Stomach smooth muscle (tissue), 2 donors: ENCODE data around the gene ZSWIM5.
"Not testable (repeated sequence)": the region's sequence is repeated elsewhere in the genome, so short reads cannot be mapped to it uniquely, and the experiment has no call there.

ENCODE experiments used
- H3K27ac ChIP-seq: one replicate; pipeline ENCODE4 v1.7.0; 2013; ENCODE audit warnings: mild to moderate bottlenecking, low read length, inconsistent platforms
- H3K27me3 ChIP-seq, 2 donors: one replicate each; pipeline ENCODE4 v1.7.0; 2013; ENCODE audit warnings: low read length in 2 of 2; ENCODE audit not compliant: insufficient read depth in 2 of 2, control insufficient read depth in 1 of 2
- H3K36me3 ChIP-seq, 2 donors: one replicate each; pipeline ENCODE4 v1.7.0; 2013; ENCODE audit warnings: low read length in 2 of 2; ENCODE audit not compliant: control insufficient read depth in 2 of 2, insufficient read depth in 2 of 2
- H3K4me1 ChIP-seq: one replicate; pipeline ENCODE4 v1.7.0; 2013; ENCODE audit warnings: low read length; ENCODE audit not compliant: control insufficient read depth, insufficient read depth
- H3K4me3 ChIP-seq, 2 donors: one replicate each; pipeline ENCODE4 v1.7.0; 2013; ENCODE audit warnings: low read length in 2 of 2
- H3K9ac ChIP-seq, 2 donors: one replicate each; pipeline ENCODE4 v1.7.0; 2013; ENCODE audit warnings: low read length in 2 of 2, mild to moderate bottlenecking in 1 of 2
- H3K9me3 ChIP-seq, 2 donors: one replicate each; pipeline ENCODE4 v1.7.0; 2013; ENCODE audit warnings: low read length in 2 of 2; ENCODE audit not compliant: control insufficient read depth in 2 of 2
- donor health status: healthy.
- donor health status: Pancreatic carcinoma.

The ZSWIM5 gene

GRCh38 chr1:45095450-45095849 lies 111.0 kb downstream of the ZSWIM5 start:
- H3K27me3 ChIP-seq, result no peaks in the 10 kb centered on the region
- peaks cover 5% of the 10 kb centered on the region for H3K4me1 ChIP-seq
- H3K9ac ChIP-seq, result no peak overlapping the region
- no peak overlapping the region for H3K27ac ChIP-seq
- H3K36me3 ChIP-seq, result no peaks in the 10 kb centered on the region
- no peaks in the 10 kb centered on the region for H3K9me3 ChIP-seq
- H3K4me3 ChIP-seq, result no peak overlapping the region

DNA sequence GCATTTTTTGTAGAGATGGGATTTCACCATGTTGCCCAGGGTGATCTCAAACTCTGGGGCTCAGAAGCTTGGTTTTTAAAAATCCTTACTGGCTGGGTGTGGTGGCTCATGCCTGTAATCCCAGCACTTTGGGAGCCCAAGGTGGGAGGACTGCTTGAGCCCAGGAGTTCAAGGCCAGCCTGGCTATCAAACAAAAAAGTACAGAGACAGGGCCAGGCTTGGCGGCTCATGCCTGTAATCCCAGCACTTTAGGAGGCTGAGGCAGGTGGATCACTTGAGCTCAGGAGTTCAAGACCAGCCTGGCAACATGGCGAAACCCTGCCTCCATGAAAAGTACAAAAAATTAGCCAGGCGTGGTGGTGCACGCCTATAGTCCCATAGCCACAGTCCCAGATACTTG lies 112.0 kb downstream of the ZSWIM5 start:
- not testable (repeated sequence) for H3K27ac ChIP-seq, H3K4me1 ChIP-seq, H3K4me3 ChIP-seq, H3K9ac ChIP-seq, H3K9me3 ChIP-seq, H3K36me3 ChIP-seq, H3K27me3 ChIP-seq

DNA sequence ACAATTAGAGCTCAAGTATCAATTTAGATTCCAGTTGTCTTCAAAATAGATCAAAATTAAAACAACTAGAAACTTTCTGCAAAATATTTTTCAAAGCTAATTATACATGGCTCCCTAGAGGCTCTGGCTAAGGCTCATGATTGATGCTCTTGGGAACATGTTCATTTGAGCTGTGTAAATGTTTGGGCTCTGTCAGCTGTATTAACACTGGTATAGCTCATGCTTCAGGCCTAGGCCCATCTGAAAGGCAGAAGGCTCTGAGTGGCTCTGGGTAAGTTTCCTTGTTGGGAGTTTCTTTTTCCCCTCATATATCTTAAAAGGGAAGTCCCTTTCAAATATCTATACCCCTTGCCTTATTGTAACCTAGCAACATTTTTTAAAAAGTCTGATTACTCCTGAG lies 113.1 kb downstream of the ZSWIM5 start:
- Histone ChIP-seq H3K36me3 (no peaks in the 10 kb centered on the region), H3K4me1 (peaks cover 5% of the 10 kb centered on the region), H3K4me3 (no peak overlapping the region), H3K27ac (no peak overlapping the region), H3K9me3 (no peaks in the 10 kb centered on the region), H3K27me3 (no peaks in the 10 kb centered on the region), H3K9ac (no peak overlapping the region)

DNA sequence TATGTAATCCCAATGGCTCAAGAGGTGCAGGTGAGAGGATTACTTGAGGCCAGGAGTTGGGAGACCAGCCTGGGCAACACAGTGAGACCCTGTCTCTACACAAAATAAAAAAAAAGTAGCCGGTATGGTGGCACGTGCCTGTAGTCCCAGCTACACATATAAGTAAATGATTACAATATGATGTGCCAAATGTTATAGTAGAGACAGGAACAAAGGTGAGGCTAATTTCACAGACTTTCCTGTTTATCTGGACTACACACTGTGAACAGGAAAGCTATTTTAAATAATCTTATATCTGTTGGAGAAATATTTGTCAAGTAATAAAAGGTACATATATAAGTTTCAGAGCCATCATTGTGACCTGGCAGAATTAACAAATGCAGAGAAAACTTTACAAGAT lies 116.7 kb downstream of the ZSWIM5 start:
- no peak overlapping the region for H3K4me3 ChIP-seq
- H3K36me3 ChIP-seq, result no peaks in the 10 kb centered on the region
- no peak overlapping the region for H3K27ac ChIP-seq
- no peaks in the 10 kb centered on the region for H3K27me3 ChIP-seq
- H3K4me1 ChIP-seq, result no peaks in the 10 kb centered on the region
- no peak overlapping the region for H3K9ac ChIP-seq
- H3K9me3 ChIP-seq, result no peaks in the 10 kb centered on the region

DNA sequence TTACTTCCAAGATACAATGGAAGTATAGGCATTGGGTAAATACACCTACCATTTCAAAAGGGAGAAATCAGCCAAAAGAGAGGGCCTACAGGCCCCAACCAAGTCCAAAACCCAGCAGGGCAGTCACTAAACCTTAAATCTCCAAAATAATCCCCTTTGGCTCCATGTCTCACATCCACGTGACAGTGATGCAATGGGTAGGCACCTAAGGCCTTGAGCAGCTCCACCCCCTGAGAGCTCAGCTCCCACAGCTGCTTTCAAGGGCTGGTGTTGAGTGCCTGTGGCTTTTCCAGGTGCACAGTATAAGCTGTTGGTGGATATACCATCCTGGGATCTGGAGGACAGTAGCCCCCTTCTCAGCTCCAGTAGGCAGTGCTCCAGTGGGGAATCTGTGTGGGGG lies 121.8 kb downstream of the ZSWIM5 start:
- Histone ChIP-seq H3K36me3 (no peaks in the 10 kb centered on the region), H3K9me3 (no peaks in the 10 kb centered on the region)

GRCh38 chr1:45079533-45079932 lies 126.9 kb downstream of the ZSWIM5 start:
- Histone ChIP-seq H3K4me3 (no peak overlapping the region), H3K4me1 (no peaks in the 10 kb centered on the region), H3K27me3 (no peaks in the 10 kb centered on the region), H3K9ac (no peak overlapping the region), H3K36me3 (no peaks in the 10 kb centered on the region), H3K9me3 (no peaks in the 10 kb centered on the region), H3K27ac (no peak overlapping the region)

More for the DNA sequence above, 121.8 kb downstream of the ZSWIM5 start:
- H3K4me1 ChIP-seq, result no peaks in the 10 kb centered on the region
- H3K27me3 ChIP-seq, result no peaks in the 10 kb centered on the region
- no peak overlapping the region for H3K9ac ChIP-seq
- no peak overlapping the region for H3K27ac ChIP-seq
- H3K4me3 ChIP-seq, result no peak overlapping the region

GRCh38 chr1:45076959-45077358 lies 129.4 kb downstream of the ZSWIM5 start:
- H3K9me3 ChIP-seq, H3K4me1 ChIP-seq, H3K27ac ChIP-seq, H3K4me3 ChIP-seq, H3K36me3 ChIP-seq, H3K9ac ChIP-seq, H3K27me3 ChIP-seq: not testable (repeated sequence)

GRCh38 chr1:45071567-45071966 lies 134.8 kb downstream of the ZSWIM5 start:
- no peaks in the 10 kb centered on the region for H3K27me3 ChIP-seq
- no peaks in the 10 kb centered on the region for H3K36me3 ChIP-seq
- H3K9me3 ChIP-seq, result peaks cover 0 to 2% of the 10 kb centered on the region in 2 donors
- no peak overlapping the region for H3K9ac ChIP-seq
- H3K4me3 ChIP-seq, result no peak overlapping the region
- H3K4me1 ChIP-seq, result no peaks in the 10 kb centered on the region
- H3K27ac ChIP-seq, result no peak overlapping the region

- Histone ChIP-seq H3K27ac (no peak overlapping the region), H3K4me1 (no peaks in the 10 kb centered on the region), H3K36me3 (no peaks in the 10 kb centered on the region), H3K9ac (no peak overlapping the region), H3K4me3 (no peak overlapping the region), H3K9me3 (peaks cover 0 to 2% of the 10 kb centered on the region in 2 donors), H3K27me3 (no peaks in the 10 kb centered on the region)
Observed at GRCh38 chr1:45067806-45068205, 138.6 kb downstream of the ZSWIM5 start.

GRCh38 chr1:45065083-45065482 lies 141.3 kb downstream of the ZSWIM5 start:
- Histone ChIP-seq H3K4me3 (no peak overlapping the region), H3K36me3 (no peaks in the 10 kb centered on the region), H3K9me3 (no peaks in the 10 kb centered on the region), H3K27ac (no peak overlapping the region), H3K27me3 (no peaks in the 10 kb centered on the region), H3K4me1 (no peaks in the 10 kb centered on the region), H3K9ac (no peak overlapping the region)

DNA sequence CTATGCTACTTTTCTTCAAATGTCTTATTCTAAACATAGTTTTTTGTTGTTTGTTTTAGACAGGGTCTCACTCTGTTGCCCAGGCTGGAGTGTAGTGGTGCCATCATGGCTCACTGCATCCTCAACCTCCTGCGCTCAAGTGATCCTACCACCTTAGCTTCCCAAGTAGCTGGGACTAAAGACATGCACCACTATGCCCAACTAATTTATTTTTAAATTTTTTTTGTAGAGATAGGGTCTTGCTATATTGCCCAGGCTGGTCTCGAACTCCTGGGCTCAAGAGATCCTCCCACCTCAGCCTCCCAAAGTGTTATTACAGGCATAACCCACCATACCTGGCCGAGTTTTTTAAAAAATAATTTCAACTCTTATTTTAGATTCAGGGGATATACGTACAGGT lies 143.9 kb downstream of the ZSWIM5 start:
- H3K36me3 ChIP-seq, result peaks cover 7 to 10% of the 10 kb centered on the region in 2 donors
- not testable (repeated sequence) for H3K9ac ChIP-seq, H3K9me3 ChIP-seq, H3K4me3 ChIP-seq, H3K4me1 ChIP-seq, H3K27me3 ChIP-seq, H3K27ac ChIP-seq

DNA sequence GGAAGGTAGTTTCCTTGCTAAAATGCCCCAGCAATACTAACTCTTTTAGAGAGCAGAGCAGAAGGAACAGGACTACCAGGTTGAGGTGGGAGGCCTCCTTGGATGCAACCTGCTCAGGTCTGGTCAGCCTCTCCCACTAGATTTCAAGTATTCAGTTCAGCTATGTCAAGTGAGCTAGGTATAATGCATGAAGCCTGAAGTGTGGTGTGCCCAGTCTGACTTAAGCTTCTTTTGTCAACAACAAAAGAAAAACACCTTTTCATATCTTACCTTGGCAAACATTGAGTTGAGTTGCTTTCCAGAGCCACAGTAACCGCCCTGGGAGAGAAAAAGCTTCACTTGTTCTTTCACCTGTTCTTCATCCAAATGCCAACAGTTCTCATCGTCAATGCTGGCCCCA lies 146.6 kb downstream of the ZSWIM5 start:
- no peak overlapping the region for H3K9ac ChIP-seq
- H3K4me3 ChIP-seq, result no peak overlapping the region
- H3K27me3 ChIP-seq, result no peaks in the 10 kb centered on the region
- no peak overlapping the region for H3K27ac ChIP-seq
- peaks cover 7 to 13% of the 10 kb centered on the region in 2 donors for H3K36me3 ChIP-seq
- H3K4me1 ChIP-seq, result no peaks in the 10 kb centered on the region
- no peaks in the 10 kb centered on the region for H3K9me3 ChIP-seq
